HUES6 (cell line): Measurements from ENCODE around the gene ACSL1.
A peak's percentile ranks its signal among the peaks of the same experiment; 100 is the strongest.
"Not testable (repeated sequence)": the region's sequence is repeated elsewhere in the genome, so short reads cannot be mapped to it uniquely, and the experiment has no call there.

Experiments
- H3K27ac ChIP-seq: 2 replicates; pipeline ENCODE4 v1.7.0; 2013; ENCODE audit warnings: low read depth, mild to moderate bottlenecking, low read length, inconsistent platforms
- H3K27me3 ChIP-seq: 2 replicates; pipeline ENCODE4 v1.6.1; 2013; ENCODE audit warnings: low read length; ENCODE audit not compliant: control insufficient read depth, insufficient read depth
- H3K36me3 ChIP-seq: 2 replicates; pipeline ENCODE4 v1.6.1; 2013; ENCODE audit warnings: low read length; ENCODE audit not compliant: control insufficient read depth, insufficient read depth
- H3K4me1 ChIP-seq: 2 replicates; pipeline ENCODE4 v1.6.1; 2013; ENCODE audit warnings: low read length; ENCODE audit not compliant: control insufficient read depth, insufficient read depth
- H3K4me3 ChIP-seq: 2 replicates; pipeline ENCODE4 v1.5.1; 2013; ENCODE audit warnings: low read depth, low read length
- H3K9ac ChIP-seq: one replicate; pipeline ENCODE4 v1.6.1; 2013; ENCODE audit warnings: mild to moderate bottlenecking, low read length
- H3K9me3 ChIP-seq: 2 replicates; pipeline ENCODE4 v1.6.1; 2013; ENCODE audit warnings: low read depth, low read length; ENCODE audit not compliant: control insufficient read depth, insufficient read depth

The ACSL1 gene

GRCh38 chr4:184750926-184751584 is 74.7 kb downstream of the ACSL1 start:
- no peaks in the 10 kb centered on the region for H3K9me3 ChIP-seq
- no peak overlapping the region for H3K9ac ChIP-seq
- no peak overlapping the region for H3K27ac ChIP-seq

GRCh38 chr4:184748251-184748652 is 77.5 kb downstream of the ACSL1 start:
- Histone ChIP-seq H3K4me3 (no peak overlapping the region), H3K27me3 (no peaks in the 10 kb centered on the region), H3K27ac (no peak overlapping the region), H3K9me3 (no peaks in the 10 kb centered on the region), H3K36me3 (no peaks in the 10 kb centered on the region), H3K9ac (no peak overlapping the region), H3K4me1 (peaks cover 26% of the 10 kb centered on the region)

More at GRCh38 chr4:184750926-184751584, 74.7 kb downstream of the ACSL1 start:
- peaks cover 24% of the 10 kb centered on the region for H3K4me1 ChIP-seq
- no peak overlapping the region for H3K4me3 ChIP-seq
- H3K36me3 ChIP-seq, result no peaks in the 10 kb centered on the region
- no peaks in the 10 kb centered on the region for H3K27me3 ChIP-seq

- peaks cover 26% of the 10 kb centered on the region for H3K4me1 ChIP-seq
- no peaks in the 10 kb centered on the region for H3K27me3 ChIP-seq
Observed at GRCh38 chr4:184747034-184747830, 78.5 kb downstream of the ACSL1 start.

GRCh38 chr4:184745831-184746795 is 79.7 kb downstream of the ACSL1 start:
- Histone ChIP-seq H3K27ac (no peak overlapping the region), H3K4me1 (peaks cover 26% of the 10 kb centered on the region), H3K4me3 (no peak overlapping the region), H3K27me3 (no peaks in the 10 kb centered on the region), H3K36me3 (no peaks in the 10 kb centered on the region), H3K9ac (no peak overlapping the region), H3K9me3 (peaks cover 5% of the 10 kb centered on the region; the same call in 1 of the 2 replicates)

More at GRCh38 chr4:184747034-184747830, 78.5 kb downstream of the ACSL1 start:
- Histone ChIP-seq H3K4me3 (no peak overlapping the region), H3K36me3 (no peaks in the 10 kb centered on the region), H3K27ac (no peak overlapping the region), H3K9me3 (0 out of 2 replicates have a peak, but pooled peaks cover 2% of the 10 kb centered on the region), H3K9ac (no peak overlapping the region)

- no peak overlapping the region for H3K4me3 ChIP-seq
- peaks cover 26% of the 10 kb centered on the region for H3K4me1 ChIP-seq
- H3K9ac ChIP-seq, result no peak overlapping the region
- no peak overlapping the region for H3K27ac ChIP-seq
- H3K36me3 ChIP-seq, result no peaks in the 10 kb centered on the region
- H3K9me3 ChIP-seq, result peaks cover 20% of the 10 kb centered on the region
- H3K27me3 ChIP-seq, result no peaks in the 10 kb centered on the region
Observed at GRCh38 chr4:184744236-184744635, 81.5 kb downstream of the ACSL1 start.

GRCh38 chr4:184743650-184744049 is 82.1 kb downstream of the ACSL1 start:
- Histone ChIP-seq H3K27ac (no peak overlapping the region), H3K36me3 (no peaks in the 10 kb centered on the region), H3K9ac (no peak overlapping the region), H3K4me3 (no peak overlapping the region), H3K27me3 (no peaks in the 10 kb centered on the region), H3K9me3 (peaks cover 20% of the 10 kb centered on the region), H3K4me1 (peaks cover 26% of the 10 kb centered on the region)

- H3K4me3 ChIP-seq, H3K36me3 ChIP-seq, H3K27ac ChIP-seq, H3K4me1 ChIP-seq, H3K27me3 ChIP-seq, H3K9ac ChIP-seq: not testable (repeated sequence)
- peaks cover 20% of the 10 kb centered on the region for H3K9me3 ChIP-seq
Observed at GRCh38 chr4:184741651-184742050, 84.1 kb downstream of the ACSL1 start.

GRCh38 chr4:184740980-184741391 is 84.8 kb downstream of the ACSL1 start:
- Histone ChIP-seq H3K27ac (no peak overlapping the region), H3K9me3 (peaks cover 20% of the 10 kb centered on the region), H3K4me3 (no peak overlapping the region), H3K27me3 (no peaks in the 10 kb centered on the region), H3K36me3 (no peaks in the 10 kb centered on the region), H3K9ac (no peak overlapping the region), H3K4me1 (peaks cover 2% of the 10 kb centered on the region; the same call in 1 of the 2 replicates)

- not testable (repeated sequence) for H3K9ac ChIP-seq, H3K4me3 ChIP-seq, H3K4me1 ChIP-seq, H3K27me3 ChIP-seq, H3K36me3 ChIP-seq, H3K27ac ChIP-seq
- peaks cover 20% of the 10 kb centered on the region for H3K9me3 ChIP-seq
Observed at GRCh38 chr4:184739575-184739974, 86.2 kb downstream of the ACSL1 start.

- Histone ChIP-seq H3K9ac (peak overlapping the region; percentile 96), H3K36me3 (peaks cover 19% of the 10 kb centered on the region), H3K4me3 (peak overlapping the region; percentile 97), H3K4me1 (peaks cover 12% of the 10 kb centered on the region; the same call in 1 of the 2 replicates), H3K9me3 (peaks cover 2% of the 10 kb centered on the region; the same call in 1 of the 2 replicates), H3K27ac (no peak overlapping the region), H3K27me3 (no peaks in the 10 kb centered on the region)
Observed at GRCh38 chr4:184734758-184735157, 91.0 kb downstream of the ACSL1 start.
